Mucosa of descending colon (tissue), 3 donors: ENCODE data around the gene ZNF491. TPM values are rescaled to one million over a fixed set of nuclear protein-coding genes. Genes with fewer than 3 reads are reported as not detected.
"Not testable (repeated sequence)": the region's sequence is repeated elsewhere in the genome, so short reads cannot be mapped to it uniquely, and the experiment has no call there.

Experiments
- ATAC-seq: fragments of 200-7000 bp; cut with Tn5 transposase; one replicate; pipeline ENCODE4 v1.9.1; 2020; ENCODE audit warnings: mild to moderate bottlenecking, moderate library complexity
- DNase-seq, 3 donors: peaks; one replicate each; pipeline ENCODE4 v3.0.0-alpha.2; 2020
- H3K36me3 ChIP-seq: fragments of 200-600 bp; one replicate; pipeline ENCODE4 v1.8.0; 2021; ENCODE audit warnings: low read depth, mild to moderate bottlenecking
- H3K4me1 ChIP-seq: fragments of 200-600 bp; one replicate; pipeline ENCODE4 v1.8.0; 2021; ENCODE audit warnings: low read depth, mild to moderate bottlenecking
- H3K4me3 ChIP-seq: fragments of 200-600 bp; one replicate; pipeline ENCODE4 v1.8.0; 2021; ENCODE audit warnings: mild to moderate bottlenecking
- H3K9me3 ChIP-seq: fragments of 200-600 bp; one replicate; pipeline ENCODE4 v1.8.0; 2021; ENCODE audit warnings: mild to moderate bottlenecking
- CTCF ChIP-seq: fragments of 200-600 bp; IDR thresholded peaks from one replicate; pipeline ENCODE4 v1.8.0; 2022; ENCODE audit warnings: antibody characterized with exemption, mild to moderate bottlenecking
- intact Hi-C, 2 donors: fragments of 100-400 bp; cut with DNase I in 1 of 2; cut with micrococcal nuclease in 1 of 2; formaldehyde crosslinking; loops; one replicate each; pipeline versions ENCODE4 v1.11.0 to v1.11.1; 2022; cut with DNase I, micrococcal nuclease
- total RNA-seq, 3 donors: library from RNA; stranded (reverse); fragmentation: NEBNext Ultra II Directional in 2 of 3; extraction: Animal tissue kit (Norgen Biotek cat#: 25700) in 2 of 3; gene quantifications; one replicate each; pipeline versions ENCODE4 v1.2.1 to v1.2.4, GENCODE V29; 2021 to 2023
- donor health status: DM: no; HTN: no; CAD: no; lungs with moderate emphysema.
- donor health status: DM: no; HTN: no; CAD: no.
- donor health status: DM: no; HTN: yes; CAD: no.

Gene ZNF491
- total RNA-seq, 3 donors from 2014 or later, result 1.9 to 4.3 (median 2.8) TPM

GRCh38 chr19:11832253-11832912, 34.1 kb downstream of the ZNF491 start:
- Histone ChIP-seq H3K36me3 (peaks cover 24% of the 10 kb centered on the region), H3K4me3 (no peak overlapping the region), H3K9me3 (peaks cover 77% of the 10 kb centered on the region), H3K4me1 (no peaks in the 10 kb centered on the region)
- ATAC-seq, result no peak
- no peak for TF ChIP-seq CTCF
- no peak for DNase-seq
- intact Hi-C loops, result no loop called here

DNA sequence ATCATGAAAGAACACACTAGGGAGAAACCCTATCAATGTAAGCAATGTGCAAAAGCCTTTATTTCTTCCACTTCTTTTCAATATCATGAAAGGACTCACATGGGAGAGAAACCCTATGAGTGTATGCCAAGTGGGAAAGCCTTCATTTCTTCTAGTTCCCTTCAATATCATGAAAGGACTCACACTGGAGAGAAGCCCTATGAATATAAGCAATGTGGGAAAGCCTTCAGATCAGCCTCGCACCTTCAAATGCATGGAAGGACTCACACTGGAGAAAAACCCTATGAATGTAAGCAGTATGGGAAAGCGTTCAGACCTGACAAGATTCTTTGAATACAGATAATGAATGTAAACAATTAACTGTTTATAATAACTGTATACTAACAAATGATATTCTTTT, 35.2 kb downstream of the ZNF491 start:
- no peak for ATAC-seq
- peaks cover 24% of the 10 kb centered on the region for H3K36me3 ChIP-seq
- intact Hi-C loops, result no loop called here

GRCh38 chr19:11835626-11836066, 37.3 kb downstream of the ZNF491 start:
- peaks cover 55% of the 10 kb centered on the region for H3K9me3 ChIP-seq
- intact Hi-C loops, H3K4me1 ChIP-seq, H3K4me3 ChIP-seq: not testable (repeated sequence)
- peak in 1 of 3 donors; percentile 17 for DNase-seq
- peaks cover 24% of the 10 kb centered on the region for H3K36me3 ChIP-seq
- ATAC-seq, result peak; percentile 95

More for the DNA sequence above, 35.2 kb downstream of the ZNF491 start:
- TF ChIP-seq CTCF, result no peak
- DNase-seq, result no peak
- H3K4me1 ChIP-seq, result no peaks in the 10 kb centered on the region
- H3K4me3 ChIP-seq, result no peak overlapping the region
- H3K9me3 ChIP-seq, result peaks cover 70% of the 10 kb centered on the region

DNA sequence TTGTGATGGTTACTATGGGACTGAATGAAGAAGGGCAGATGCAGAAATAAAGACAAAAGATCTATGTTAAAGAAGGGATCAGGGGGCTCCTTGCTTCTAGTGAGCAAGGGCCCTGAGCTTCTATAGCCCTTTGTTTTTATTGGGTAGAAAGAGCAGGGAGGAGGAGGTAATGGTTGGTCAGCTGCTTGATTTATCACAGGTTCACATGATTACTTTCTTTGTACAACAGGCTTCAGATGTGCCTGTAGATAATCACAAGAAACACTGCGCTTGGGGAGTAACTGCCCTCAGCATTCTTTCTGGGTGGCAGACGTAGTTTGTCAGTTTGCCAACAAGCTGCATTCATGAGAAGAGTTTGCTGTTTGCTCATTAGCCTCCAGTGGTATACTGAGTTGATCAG, 45.4 kb downstream of the ZNF491 start:
- Histone ChIP-seq H3K36me3 (no peaks in the 10 kb centered on the region), H3K4me1 (peaks cover 5% of the 10 kb centered on the region), H3K9me3 (no peaks in the 10 kb centered on the region), H3K4me3 (no peak overlapping the region)
- ATAC-seq (no peak), DNase-seq (no peak)
- intact Hi-C loops, result no loop called here
- no peak for TF ChIP-seq CTCF

- H3K4me1 ChIP-seq, H3K36me3 ChIP-seq, DNase-seq, H3K9me3 ChIP-seq, H3K4me3 ChIP-seq, ATAC-seq, intact Hi-C loops: not testable (repeated sequence)
These were observed 49.3 kb downstream of the ZNF491 start for GRCh38 chr19:11847615-11848014.

GRCh38 chr19:11848200-11848593, 49.9 kb downstream of the ZNF491 start:
- intact Hi-C loops, result no loop called here
- Histone ChIP-seq H3K4me1 (peaks cover 7% of the 10 kb centered on the region), H3K36me3 (no peaks in the 10 kb centered on the region), H3K9me3 (no peaks in the 10 kb centered on the region), H3K4me3 (no peak overlapping the region)
- DNase-seq (no peak), ATAC-seq (no peak)
- TF ChIP-seq CTCF, result no peak
